SK-N-SH treated with all-trans-retinoic acid at 6 μM for 48 hours (cell line): ENCODE data around the gene DNAJC1.

Experiments
- ARNTL ChIP-seq: fragments of 450-650 bp; formaldehyde crosslinking; IDR thresholded peaks from 2 replicates; pipeline ENCODE4 v1.5.0; 2020; ENCODE audit warnings: low read depth, mild to moderate bottlenecking, moderate library complexity, borderline replicate concordance
- BACH2 ChIP-seq: fragments of 250-450 bp; sonication (Bioruptor Pico); IDR thresholded peaks from 2 replicates; pipeline ENCODE4 v1.9.0; 2021; ENCODE audit warnings: mild to moderate bottlenecking, borderline replicate concordance
- ISL1 ChIP-seq: fragments of 250-450 bp; sonication (Bioruptor Pico); IDR thresholded peaks from 2 replicates; pipeline ENCODE4 v2.1.2; 2022; ENCODE audit warnings: mild to moderate bottlenecking, moderate library complexity
- OSR1 ChIP-seq: fragments of 250-450 bp; sonication (Bioruptor Pico); IDR thresholded peaks from 2 replicates; pipeline ENCODE4 v1.8.0; 2022; ENCODE audit warnings: moderate library complexity, mild to moderate bottlenecking, inconsistent platforms
- RARB ChIP-seq: fragments of 250-450 bp; sonication (Bioruptor Pico); IDR thresholded peaks from 2 replicates; pipeline ENCODE4 v1.8.0; 2021; ENCODE audit warnings: mild to moderate bottlenecking, moderate library complexity
- SNAI2 ChIP-seq: fragments of 250-450 bp; sonication (Bioruptor Pico); IDR thresholded peaks from 2 replicates; pipeline ENCODE4 v1.5.0; 2020; ENCODE audit warnings: mild to moderate bottlenecking, moderate library complexity
- TCF4 ChIP-seq: fragments of 250-450 bp; sonication (Bioruptor Pico); IDR thresholded peaks from 2 replicates; pipeline ENCODE4 v1.8.0; 2021; ENCODE audit warnings: mild to moderate bottlenecking, moderate library complexity, borderline replicate concordance
- ZC3H10 ChIP-seq: fragments of 250-450 bp; sonication (Bioruptor Pico); IDR thresholded peaks from 2 replicates; pipeline ENCODE4 v1.5.1; 2021; ENCODE audit warnings: mild to moderate bottlenecking, moderate library complexity
- ZFP3 ChIP-seq: fragments of 250-450 bp; sonication (Bioruptor Pico); IDR thresholded peaks from 2 replicates; pipeline ENCODE4 v1.5.0; 2020; ENCODE audit warnings: mild to moderate bottlenecking, moderate library complexity
- ZFP30 ChIP-seq: fragments of 450-650 bp; formaldehyde crosslinking; IDR thresholded peaks from 2 replicates; pipeline ENCODE4 v1.5.0; 2022; ENCODE audit warnings: mild to moderate bottlenecking, moderate library complexity
- ZNF70 ChIP-seq: fragments of 450-650 bp; formaldehyde crosslinking; IDR thresholded peaks from 2 replicates; pipeline ENCODE4 v1.5.0; 2020; ENCODE audit warnings: mild to moderate bottlenecking, moderate library complexity
- TF ChIP-seq, protein P1 (sequence below): fragments of 250-450 bp; sonication (Bioruptor Pico); IDR thresholded peaks from 2 replicates; pipeline ENCODE4 v1.8.0; 2021; ENCODE audit warnings: low read depth, mild to moderate bottlenecking, moderate library complexity, borderline replicate concordance
- TF ChIP-seq, protein P2 (sequence below): fragments of 250-450 bp; sonication (Bioruptor Pico); IDR thresholded peaks from 2 replicates; pipeline ENCODE4 v1.8.0; 2020; ENCODE audit warnings: mild to moderate bottlenecking, moderate library complexity, borderline replicate concordance

DNA sequence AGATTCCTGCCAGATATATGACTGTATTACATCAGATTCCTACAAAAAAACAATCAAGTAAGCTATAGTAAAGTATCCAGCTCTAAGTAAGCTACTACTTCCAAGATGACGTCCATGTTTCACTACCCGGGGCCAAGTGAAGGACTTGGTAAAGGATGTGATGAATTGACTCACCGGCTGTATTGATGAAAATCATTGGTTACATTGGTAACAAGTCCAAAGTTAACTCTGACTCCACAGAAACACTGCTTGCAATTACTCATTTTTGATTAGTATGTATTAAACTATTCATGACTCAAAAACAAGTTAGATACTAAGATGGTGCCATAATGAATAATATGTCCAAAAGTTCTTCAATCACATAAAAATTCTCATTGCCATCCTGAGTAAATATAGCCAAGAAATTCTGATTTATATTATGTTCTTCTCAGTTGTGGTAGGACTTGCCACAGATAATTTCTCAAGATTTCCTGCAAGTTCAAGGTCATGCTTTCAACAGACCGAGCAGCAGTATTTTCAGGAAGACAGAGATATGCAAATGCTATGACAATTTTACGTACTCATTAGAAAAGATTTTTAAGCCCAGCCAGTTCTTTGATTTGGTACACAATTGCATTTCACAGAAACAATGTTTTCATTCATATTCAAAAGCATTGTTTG, 12.6 kb upstream of the DNAJC1 start:
- no peak for TF ChIP-seq ZNF70 (CRISPR knock-in tag)
- TF ChIP-seq SNAI2 (CRISPR knock-in tag), result no peak
- no peak for TF ChIP-seq BACH2 (CRISPR knock-in tag)
- TF ChIP-seq, protein P1, sequence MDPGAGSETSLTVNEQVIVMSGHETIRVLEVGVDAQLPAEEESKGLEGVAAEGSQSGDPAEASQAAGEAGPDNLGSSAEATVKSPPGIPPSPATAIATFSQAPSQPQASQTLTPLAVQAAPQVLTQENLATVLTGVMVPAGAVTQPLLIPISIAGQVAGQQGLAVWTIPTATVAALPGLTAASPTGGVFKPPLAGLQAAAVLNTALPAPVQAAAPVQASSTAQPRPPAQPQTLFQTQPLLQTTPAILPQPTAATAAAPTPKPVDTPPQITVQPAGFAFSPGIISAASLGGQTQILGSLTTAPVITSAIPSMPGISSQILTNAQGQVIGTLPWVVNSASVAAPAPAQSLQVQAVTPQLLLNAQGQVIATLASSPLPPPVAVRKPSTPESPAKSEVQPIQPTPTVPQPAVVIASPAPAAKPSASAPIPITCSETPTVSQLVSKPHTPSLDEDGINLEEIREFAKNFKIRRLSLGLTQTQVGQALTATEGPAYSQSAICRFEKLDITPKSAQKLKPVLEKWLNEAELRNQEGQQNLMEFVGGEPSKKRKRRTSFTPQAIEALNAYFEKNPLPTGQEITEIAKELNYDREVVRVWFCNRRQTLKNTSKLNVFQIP (CRISPR knock-in tag), result no peak
- TF ChIP-seq, protein P2, sequence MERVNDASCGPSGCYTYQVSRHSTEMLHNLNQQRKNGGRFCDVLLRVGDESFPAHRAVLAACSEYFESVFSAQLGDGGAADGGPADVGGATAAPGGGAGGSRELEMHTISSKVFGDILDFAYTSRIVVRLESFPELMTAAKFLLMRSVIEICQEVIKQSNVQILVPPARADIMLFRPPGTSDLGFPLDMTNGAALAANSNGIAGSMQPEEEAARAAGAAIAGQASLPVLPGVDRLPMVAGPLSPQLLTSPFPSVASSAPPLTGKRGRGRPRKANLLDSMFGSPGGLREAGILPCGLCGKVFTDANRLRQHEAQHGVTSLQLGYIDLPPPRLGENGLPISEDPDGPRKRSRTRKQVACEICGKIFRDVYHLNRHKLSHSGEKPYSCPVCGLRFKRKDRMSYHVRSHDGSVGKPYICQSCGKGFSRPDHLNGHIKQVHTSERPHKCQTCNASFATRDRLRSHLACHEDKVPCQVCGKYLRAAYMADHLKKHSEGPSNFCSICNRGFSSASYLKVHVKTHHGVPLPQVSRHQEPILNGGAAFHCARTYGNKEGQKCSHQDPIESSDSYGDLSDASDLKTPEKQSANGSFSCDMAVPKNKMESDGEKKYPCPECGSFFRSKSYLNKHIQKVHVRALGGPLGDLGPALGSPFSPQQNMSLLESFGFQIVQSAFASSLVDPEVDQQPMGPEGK (CRISPR knock-in tag), result no peak
- no peak for TF ChIP-seq ZFP30 (CRISPR knock-in tag)
- TF ChIP-seq ZC3H10 (CRISPR knock-in tag), result no peak
- no peak for TF ChIP-seq ZFP3 (CRISPR knock-in tag)
- TF ChIP-seq OSR1, result no peak
- TF ChIP-seq ISL1 (CRISPR knock-in tag), result no peak
- no peak for TF ChIP-seq RARB (CRISPR knock-in tag)
- TF ChIP-seq ARNTL, result no peak
- TF ChIP-seq TCF4 (CRISPR knock-in tag), result no peak
